ENCODE results near the gene PLD1.

PLD1 gene

DNA sequence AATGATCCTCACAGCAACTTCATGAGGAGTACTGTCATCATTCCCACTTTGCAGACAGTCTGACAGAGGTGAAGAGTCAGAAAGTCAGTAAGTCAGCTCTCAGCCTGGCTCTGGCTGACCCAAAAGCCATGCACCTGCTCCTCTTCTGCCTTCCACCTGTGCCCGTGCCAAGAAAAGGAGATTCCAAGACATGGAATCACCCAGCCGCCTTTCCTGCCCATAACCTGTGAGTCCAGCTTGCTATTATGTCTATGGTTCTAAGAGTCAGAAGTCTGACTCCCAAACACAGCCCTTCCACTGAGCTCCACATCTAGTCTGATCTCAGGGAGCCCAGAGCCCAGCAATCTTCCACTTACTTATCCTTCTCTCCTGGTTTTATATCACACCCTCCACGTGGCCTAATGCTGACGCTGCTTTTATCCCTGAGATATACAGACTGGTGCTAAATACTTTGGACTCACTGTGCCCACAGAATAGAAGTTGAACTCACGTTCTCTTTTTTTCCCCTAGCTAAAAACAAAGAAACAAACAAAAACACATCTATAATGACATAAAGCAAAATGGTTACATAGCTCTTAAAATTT lies 66.0 kb downstream of the PLD1 start:
- DNase-seq (ENCODE audit: low spot score) = no peak

DNA sequence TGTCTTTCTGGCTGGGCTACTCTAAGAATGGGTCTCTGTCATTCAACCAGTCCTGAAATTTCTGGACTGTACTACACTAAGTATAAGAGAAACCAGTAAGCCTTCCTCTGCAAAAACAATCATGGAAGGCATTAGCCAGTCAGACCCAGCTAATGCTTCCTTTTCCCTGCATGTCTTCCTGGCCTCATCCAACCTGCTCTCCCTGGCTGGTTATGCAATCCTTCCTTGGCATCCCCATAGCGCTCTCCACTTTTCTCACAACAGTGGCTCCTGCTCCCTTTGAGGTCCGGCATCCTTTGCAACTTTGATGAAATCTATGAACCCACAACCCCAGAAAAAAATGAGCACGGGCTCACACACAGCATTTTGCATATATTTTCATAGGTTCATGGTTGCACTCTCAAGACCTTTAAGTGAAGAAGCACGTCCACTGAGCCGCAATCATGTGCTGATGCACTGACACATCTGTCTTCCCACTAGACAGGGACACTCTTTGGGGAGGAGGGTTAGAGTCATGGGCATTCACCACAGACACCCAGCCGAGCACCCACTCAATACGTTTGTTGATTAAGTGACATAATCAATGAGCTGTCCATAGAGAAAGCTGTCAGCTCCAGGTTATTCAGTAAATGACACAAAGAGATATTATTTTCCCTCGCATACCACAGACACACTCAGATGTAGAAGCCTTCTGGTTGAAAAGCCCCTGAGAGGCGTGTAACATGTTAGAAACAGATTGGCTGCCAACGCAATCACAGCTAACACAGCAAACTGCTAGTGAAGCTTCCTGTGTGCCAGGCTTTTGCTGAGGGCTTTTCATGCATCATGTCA lies 66.7 kb downstream of the PLD1 start:
- DNase-seq (ENCODE audit: low spot score) = no peak

DNA sequence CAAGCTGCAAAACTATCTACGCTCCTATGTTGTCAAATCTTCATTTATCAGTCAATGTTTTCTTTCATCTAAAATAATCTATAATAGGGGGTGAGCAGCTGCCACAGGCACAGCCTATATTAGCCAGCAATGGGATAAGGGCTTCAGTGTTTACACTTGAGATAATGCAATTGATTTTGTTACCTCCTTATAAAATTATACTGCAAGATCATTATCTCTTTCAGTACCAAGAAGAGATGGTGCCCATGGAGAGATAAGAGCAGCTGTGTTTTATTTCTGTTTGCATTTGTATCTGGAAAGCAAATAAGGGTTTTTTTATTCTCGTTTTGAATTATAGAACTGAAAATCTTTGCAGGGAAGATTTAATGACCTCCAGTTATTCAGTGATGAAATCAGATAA lies 68.9 kb downstream of the PLD1 start:
- no peak for DNase-seq (ENCODE audit: low spot score)

DNA sequence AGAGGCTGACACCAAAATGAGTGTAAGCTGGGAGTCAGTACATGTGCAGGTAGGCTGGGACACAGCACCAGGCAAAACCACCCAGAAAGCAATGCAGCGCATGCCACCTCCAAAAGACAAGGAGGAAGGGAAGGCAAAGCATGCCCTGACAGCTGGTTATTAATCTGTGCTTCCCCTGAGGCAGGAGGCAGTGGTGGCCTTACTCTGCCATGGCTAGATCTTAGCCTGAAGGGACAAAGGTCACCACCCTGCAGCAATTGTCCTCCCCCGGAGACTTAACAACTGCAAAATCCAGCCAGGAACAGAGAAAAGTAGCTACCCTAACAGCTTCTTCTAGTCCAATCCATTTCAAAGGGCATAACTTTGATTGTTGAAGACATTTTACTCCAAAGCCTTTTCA lies 73.7 kb downstream of the PLD1 start:
- no peak for DNase-seq (ENCODE audit: low spot score)

DNA sequence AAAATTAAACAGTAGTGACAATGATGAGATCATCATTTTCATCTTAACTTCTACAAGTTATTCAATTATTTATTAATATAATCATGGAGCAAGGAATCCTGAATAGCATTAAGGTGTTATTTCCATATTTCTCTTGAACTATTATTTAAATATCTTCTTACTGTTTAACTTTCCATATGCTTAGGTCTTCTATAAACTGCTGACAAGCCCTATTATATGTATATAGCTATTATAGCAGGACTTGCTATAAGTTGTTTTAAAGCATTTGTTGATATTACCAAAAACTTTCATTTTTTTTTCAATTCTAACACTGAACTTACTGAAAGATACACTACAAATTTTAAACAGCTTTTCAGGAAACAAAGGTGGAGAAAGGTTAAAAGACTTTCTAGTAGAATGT lies 76.7 kb downstream of the PLD1 start:
- no peak for DNase-seq (ENCODE audit: low spot score)

DNA sequence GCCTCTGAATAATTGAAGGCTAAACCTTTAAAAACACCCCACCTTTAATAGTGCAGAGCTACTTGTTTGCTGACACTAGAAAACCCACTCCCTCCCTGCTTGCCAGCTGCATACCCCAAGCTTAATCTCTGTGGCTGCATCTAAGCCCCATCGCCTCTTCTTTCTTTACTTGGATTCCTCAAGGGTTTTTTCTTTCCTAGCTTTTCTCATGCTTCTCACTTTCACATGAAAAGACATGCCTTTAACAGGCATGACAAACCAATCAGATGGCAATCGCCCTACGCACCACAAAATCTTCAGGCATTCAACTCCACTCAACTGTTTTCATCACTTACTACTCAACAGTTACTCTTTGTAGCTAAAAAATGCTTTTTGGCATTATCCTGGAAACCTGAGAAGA lies 77.5 kb downstream of the PLD1 start:
- DNase-seq (ENCODE audit: low spot score) = no peak

DNA sequence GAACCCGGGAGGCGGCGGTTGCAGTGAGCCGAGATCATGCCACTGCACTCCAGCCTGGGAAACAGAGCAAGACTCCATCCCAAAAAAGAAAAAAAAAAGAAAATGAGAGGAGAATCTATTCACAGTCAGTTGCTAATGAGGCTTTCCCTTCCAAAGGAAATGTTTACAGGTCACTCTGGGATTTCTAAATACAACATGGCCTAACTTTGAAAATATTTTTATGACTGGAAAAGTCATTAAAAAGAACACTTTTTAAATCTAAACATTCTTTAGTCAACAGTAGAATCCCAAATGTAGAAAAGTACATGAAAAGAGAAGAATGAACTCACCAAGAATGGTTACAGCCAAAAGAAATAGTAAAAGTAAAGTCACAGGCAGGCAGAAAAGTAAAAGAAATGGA lies 78.6 kb downstream of the PLD1 start:
- no peak for DNase-seq (ENCODE audit: low spot score)

DNA sequence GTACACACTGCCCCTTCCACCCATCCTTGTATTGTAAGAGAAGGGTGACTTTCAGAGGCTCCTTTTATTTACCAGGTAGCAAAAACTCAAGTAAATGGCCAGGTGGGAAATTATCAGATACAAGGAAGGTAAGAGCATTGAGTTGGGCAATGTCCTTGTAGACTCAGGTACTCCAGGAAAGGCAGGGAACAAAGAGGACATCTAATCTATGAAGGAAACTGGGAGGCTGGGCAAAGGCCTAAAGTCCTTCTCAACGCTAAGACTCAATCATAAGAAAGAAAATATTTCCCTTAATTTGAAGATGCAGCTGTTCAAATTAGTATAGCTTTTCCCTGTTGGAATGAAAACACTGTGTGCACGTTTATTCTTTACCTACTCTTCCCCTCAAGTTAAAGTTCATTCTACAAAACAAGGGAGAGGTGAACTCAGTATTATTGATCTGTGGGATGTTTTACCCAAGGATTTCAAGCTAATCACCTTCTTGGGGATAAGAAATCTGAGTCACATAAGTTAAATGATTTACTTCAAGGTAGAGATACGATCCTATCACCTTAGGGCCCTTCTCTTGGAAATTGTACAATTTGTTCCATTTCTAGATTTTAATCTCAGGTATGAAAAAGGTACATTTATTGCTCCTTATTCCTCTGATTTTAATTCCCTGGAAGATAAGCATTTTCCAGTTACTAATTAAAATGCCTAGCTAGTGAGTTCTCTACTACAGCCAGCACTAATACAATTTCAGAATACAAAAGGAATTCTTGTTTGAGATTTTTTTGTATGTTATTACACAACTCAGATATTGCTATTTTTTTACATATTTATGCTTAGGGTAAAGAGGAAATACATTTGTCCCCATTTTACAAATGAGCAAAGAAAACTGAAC lies 80.6 kb downstream of the PLD1 start:
- DNase-seq (ENCODE audit: low spot score) = no peak

DNA sequence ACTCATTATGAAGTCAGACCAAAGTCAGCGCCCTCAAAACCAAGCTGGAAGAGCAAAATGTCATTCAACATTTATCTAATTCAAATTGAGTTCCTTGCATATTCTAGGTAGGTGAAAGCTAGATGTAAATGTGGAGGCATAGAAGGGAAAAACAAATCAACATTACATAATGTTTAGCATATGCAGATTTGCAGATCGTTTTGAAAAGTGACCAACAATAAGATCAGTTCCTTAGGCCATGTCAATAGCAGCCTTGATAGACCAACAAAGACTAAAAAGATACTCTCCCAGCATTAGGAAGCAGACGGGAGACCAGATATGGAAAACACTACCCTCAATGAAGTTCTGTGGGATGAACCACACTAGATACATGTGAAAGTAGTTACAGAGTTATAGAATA lies 83.0 kb downstream of the PLD1 start:
- DNase-seq (ENCODE audit: low spot score) = no peak

DNA sequence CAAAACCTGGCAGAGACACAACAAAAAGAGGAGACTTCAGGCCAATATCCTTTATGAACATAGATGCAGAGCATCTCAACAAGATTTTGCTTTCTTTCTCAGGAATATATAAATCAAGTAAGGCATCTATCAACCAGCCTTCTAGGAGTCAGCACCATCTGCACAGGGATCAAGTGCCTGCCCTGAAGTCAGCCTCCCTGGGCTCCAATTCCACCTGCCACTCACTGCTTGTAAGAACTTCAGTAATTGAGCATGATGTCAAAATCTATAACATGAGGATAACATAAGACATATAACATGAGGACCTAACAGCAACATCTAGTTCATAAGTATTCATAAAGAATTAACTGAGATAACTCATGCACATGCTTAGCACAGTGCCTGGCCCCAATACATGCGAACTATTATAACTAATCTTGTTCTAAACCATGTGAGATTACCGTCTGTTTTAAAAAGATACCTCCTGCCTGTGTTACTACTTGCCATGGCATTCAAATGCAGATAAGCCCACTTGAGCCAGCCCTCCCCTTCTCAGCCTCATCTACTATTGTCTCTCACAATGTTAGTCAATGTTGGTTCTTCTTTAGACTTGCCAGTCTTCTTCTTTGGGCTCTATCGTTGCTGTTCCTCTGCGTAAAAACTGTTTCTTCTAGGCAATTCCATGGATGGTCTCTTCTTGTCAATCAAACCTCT lies 91.6 kb downstream of the PLD1 start:
- no peak for DNase-seq (ENCODE audit: low spot score)

DNA sequence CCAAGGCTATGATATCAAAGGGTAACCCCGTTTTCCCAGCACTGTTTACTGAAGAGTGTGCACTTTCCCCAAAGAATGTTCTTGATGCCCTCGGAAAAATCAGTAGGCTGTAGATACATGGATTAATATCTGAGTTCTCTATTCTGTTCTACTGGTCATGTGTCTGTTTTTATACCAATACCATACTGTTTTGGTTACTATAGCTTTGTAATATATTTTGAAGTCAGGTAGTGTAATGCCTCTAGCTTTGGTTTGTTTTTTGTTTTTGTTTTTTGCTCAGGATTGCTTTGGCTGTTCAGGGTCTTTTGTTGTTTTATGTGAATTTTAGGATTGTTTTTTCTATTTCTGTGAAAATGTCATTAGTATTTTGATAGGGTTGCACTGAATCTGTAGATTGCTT lies 95.1 kb downstream of the PLD1 start:
- no peak for DNase-seq (ENCODE audit: low spot score)

DNA sequence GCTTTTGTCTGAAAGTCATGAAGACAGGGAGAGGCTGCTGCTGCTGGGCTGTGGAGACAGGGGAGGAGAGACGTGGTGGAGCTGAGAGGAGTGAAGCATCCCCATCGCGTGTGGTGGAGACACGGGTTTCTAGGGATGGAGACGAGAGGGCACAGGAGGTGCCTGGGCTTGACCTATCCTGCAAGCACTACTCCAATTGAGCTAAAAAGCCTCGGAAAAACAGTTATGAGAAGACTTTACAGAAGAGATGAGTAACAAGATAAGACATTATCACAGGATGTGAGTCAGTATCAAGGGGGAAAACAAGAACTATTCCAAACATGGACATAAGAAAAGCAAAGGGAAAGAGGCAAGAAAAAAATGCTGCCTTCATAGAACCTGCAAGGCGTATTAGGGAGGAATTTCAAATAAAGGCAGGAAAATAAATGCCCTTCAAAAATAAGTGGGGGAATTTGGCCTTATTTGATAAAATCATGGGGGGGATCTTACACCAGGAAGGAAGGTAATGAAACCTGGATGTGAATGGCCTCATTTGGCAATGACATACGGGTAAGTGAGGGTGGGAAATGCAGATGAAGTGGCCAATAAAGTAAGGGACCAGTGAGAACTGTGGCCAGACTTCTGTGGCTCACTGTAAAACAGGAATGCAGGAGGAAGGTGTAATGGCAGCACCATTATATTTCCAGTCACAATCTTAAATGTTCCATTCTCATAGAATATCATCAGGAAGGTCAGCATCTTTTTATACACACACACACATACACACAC lies 97.9 kb downstream of the PLD1 start:
- peak; percentile 45 for DNase-seq (ENCODE audit: low spot score)

DNA sequence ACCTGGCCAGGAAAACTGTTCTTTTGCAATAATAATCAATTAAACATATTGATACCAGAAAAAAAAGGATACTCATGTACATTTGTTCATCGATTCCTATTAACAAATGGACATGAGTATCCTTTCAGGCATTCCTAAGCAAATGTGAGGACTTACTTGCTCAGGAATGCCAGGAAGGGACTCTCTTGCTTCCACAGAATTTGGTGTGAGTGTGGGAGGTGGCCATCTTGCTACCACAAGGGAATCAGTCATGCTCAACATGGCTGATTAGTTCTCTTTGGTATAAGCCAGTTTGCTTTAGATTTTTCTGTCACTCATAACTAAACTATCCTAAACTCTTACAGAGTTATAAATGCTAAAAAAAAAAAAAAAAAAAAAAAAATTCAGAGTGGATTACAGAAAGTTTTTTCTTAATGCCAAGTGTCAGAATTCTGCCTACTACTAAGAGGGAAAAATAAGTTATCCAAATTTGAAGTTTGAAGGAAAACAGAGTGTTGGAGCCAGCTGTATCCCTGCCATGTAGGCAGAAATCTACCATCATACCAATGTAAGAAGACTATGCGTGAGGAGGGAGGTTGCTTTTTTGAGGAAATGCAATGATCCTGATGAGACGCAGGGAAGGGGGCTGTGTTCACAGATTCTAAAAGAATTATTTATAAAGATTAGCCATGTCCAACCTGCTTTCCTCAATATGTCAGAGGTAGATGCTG lies 98.7 kb downstream of the PLD1 start:
- DNase-seq (ENCODE audit: low spot score) = peak; percentile 14

DNA sequence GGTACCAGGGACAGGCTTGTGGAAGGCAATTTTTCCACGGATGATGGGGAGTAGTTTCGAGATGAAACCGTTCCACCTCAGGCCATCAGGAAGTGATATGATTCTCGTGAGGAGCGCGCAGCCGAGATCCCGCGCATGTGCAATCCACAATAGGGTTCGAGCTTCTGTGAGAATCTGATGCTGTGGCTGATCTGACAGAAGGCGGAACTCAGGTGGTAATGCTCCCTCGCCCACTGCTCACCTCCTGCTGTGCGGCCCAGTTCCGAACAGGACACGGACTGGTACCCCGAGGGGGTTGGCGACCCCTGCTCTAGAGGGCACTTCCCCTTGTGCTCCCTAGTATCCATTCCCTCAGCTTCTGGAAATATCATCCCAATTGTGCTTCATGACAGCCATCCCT lies 99.9 kb downstream of the PLD1 start:
- DNase-seq (ENCODE audit: low spot score) = no peak

DNA sequence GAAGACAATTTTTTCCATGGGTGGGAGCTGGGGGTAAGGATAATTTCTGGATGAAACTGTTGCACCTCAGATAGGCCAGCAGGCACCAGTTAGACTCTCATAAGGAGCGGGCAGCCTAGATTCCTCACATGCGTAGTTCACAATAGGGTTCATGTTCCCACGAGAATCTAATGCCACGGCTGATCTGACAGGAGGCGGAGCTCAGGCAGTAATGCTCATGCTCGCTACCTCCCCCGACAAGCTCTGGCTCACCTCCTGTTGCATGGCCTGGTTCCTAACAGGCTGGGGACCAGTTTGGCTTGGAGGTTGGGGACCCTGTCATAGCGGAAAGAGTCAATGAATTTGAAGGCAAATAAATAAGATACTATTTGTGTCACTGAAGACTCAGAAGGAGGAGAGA lies 105.5 kb downstream of the PLD1 start:
- DNase-seq (ENCODE audit: low spot score) = no peak

DNA sequence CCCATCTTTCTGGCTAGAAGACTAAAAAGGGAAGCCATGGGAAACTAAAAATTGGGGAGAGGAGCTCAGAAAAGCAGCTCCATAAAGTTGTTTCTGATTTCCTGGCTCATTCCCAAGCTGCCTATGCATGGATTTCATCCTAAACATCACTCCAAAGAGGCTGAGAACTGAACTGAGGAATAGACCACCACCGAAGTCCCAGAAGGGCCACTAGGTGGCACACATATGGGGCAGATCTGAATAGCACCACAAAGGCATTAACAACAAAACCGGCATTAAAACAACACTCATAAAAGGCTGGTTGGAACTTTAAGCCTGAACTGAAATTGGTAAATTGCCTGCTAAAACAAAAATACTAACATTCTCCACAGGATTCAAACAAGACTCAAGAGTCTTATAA lies 106.3 kb downstream of the PLD1 start:
- peak; percentile 29 for DNase-seq (ENCODE audit: low spot score)

DNA sequence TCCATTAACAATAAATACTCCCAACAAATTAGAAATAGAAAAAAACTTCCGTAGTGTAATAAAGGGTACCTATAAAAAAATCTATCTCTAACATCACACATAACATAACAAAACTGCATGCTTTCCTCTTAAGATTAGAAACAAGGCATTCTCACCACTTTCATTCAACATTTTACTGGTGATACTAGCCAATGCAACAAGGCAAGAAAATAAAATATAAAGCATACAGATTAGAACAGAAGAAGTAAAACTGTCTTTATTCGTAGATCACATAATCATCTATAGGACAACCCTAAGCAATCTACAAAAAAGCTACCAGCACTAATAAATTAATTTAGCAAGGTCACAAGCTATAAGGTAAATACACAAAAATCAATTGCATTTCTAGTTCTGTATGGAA lies 107.1 kb downstream of the PLD1 start:
- DNase-seq (ENCODE audit: low spot score) = no peak

DNA sequence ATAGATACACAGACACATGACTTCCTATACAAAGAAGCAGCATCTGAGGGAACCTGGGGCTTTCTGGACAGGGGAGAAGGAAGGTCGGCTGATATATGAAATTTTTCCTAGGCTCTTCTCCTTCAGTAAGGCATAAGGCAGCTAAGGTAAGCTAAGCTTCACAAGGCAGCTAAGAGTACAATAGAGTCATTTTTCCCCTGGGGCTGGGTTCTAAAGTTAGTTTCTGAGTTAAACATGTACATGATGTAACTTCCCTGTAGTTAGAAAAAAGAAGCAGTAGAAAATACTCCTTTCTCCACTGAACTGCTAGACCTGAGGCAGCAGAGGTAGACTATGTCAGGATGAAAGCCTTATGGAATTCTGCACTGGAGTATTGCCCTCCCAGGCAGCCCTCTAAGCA lies 109.6 kb downstream of the PLD1 start:
- no peak for DNase-seq (ENCODE audit: low spot score)

DNA sequence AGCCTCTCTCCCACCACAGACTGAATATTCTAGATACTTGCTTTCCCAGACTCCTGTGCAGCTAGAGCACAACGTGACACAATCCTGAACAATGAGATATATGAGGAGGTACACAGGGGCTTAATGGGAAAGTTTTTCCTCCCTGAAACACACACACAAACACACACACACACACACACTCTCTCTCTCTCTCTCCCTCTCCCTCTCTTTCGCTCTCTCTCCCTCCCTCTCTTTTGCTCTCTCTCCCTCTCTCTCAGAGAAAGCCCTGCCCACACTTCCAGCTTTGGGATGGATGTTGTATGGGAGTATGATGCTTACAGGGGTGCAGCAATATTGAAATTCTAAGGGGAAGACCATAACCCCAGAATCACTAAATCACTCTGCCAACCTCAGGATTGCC lies 110.1 kb downstream of the PLD1 start:
- no peak for DNase-seq (ENCODE audit: low spot score)

DNA sequence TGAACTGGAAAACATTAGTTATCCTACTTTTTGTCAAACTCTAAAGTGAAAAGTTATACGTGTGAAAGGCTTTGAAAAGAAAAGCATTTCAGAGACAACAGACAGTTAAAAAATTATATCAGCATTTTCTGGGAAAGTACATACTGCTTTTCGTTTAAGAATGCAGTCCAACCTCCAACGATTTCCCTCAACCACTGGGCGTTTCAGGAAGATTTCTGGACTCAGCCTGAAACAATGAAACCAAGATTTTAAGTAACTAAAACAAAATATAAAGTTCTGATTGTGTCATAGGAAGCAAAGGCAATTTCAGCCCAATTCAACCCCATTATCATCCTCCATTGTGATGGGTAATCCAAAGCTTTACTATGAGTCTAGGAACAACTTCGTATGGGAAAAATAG lies 110.7 kb downstream of the PLD1 start:
- no peak for DNase-seq (ENCODE audit: low spot score)

DNA sequence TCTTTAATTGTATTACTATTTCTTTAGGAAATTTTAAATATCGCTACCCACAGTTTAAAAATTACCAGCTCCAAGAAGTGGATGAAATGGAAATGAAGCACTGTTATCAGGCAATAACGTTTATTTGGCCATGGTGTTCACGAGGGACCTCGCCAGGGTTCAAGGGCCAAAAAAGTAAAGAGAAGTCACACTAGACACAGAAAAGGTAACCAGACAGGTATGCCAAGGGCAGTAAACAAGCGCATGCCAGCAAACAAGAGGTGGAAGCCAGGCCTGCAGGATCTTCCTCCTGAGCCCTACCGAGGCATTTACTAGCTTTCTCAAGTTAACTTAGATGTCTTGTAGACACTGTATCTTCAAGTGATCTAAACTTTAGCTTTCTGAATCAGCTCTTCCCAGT lies 113.5 kb downstream of the PLD1 start:
- DNase-seq (ENCODE audit: low spot score) = no peak
